Measurements from ENCODE around the gene MAPK9.
"Not testable (repeated sequence)": the region's sequence is repeated elsewhere in the genome, so short reads cannot be mapped to it uniquely, and the experiment has no call there.

Gene MAPK9

DNA sequence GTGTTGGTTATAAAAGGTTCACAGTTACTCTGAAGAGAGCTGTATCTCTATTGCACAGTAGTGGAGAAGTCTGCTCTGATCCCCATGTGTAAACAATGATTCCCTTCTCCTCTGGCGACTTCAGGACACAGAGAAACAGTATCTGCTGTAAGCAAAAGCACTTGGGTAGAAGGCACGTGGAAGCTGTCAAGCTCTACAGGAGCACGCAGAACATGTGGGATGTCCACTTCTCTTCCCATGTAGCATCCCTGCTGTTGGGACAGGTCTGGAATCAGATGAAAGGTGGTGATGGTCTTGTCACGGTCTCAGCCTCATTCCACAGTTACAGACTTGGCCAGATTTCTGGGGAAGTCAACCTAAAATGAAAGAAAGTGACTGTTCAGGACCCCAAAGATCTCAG lies 9.4 kb upstream of the MAPK9 start:
- TF ChIP-seq, protein P1, sequence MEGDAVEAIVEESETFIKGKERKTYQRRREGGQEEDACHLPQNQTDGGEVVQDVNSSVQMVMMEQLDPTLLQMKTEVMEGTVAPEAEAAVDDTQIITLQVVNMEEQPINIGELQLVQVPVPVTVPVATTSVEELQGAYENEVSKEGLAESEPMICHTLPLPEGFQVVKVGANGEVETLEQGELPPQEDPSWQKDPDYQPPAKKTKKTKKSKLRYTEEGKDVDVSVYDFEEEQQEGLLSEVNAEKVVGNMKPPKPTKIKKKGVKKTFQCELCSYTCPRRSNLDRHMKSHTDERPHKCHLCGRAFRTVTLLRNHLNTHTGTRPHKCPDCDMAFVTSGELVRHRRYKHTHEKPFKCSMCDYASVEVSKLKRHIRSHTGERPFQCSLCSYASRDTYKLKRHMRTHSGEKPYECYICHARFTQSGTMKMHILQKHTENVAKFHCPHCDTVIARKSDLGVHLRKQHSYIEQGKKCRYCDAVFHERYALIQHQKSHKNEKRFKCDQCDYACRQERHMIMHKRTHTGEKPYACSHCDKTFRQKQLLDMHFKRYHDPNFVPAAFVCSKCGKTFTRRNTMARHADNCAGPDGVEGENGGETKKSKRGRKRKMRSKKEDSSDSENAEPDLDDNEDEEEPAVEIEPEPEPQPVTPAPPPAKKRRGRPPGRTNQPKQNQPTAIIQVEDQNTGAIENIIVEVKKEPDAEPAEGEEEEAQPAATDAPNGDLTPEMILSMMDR (IDR thresholded peaks at IDR 0.05; ENCODE audit: low read depth, low read length), result no peak
- H3K4me3 ChIP-seq (ENCODE audit: low read depth, low read length), result no peak overlapping the region

DNA sequence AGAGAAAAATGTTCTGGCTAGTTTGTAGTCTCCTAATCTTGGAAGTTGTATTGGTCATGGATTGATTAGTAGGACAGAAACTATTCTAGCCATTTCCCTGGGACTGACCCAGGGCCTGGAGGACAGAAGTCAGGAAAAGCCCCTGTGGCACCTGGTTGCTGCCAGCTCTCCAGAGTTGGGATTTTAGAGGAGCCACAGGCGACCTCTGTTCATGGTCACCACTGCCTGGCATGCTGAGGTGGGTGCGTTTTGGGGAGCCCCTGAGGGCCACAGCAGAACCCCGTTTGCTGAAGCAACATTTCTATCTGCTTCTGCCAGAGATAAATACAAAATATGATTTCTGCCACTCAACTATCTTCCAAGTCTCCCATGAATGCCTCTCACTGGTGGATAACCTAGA lies 7.6 kb upstream of the MAPK9 start:
- no peak overlapping the region for H3K4me3 ChIP-seq (ENCODE audit: low read depth, low read length)
- TF ChIP-seq, protein P1 (IDR thresholded peaks at IDR 0.05; ENCODE audit: low read depth, low read length), result no peak

GRCh38 chr5:180299014-180299413 lies 7.1 kb upstream of the MAPK9 start:
- not testable (repeated sequence) for H3K4me3 ChIP-seq (ENCODE audit: low read depth, low read length)

- no peak overlapping the region for H3K4me3 ChIP-seq (ENCODE audit: low read depth, low read length)
- TF ChIP-seq, protein P1 (IDR thresholded peaks at IDR 0.05; ENCODE audit: low read depth, low read length), result no peak
Observed at GRCh38 chr5:180297587-180298282, 5.9 kb upstream of the MAPK9 start.

DNA sequence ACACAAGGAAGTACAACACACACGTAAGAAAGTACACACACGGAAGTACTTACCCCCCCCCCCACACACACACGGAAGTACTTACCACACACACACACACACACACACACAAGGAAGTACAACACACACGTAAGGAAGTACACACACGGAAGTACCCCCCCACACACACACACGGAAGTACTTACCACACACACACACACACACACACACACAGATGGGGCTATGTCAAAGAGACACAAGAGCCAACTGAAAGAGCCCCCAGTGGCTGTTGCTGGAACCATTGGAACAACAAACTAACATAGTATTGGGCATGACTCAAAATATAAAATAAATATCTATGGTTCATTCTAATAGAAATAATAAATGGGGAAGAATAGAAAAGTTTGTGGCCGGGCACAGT lies 4.9 kb upstream of the MAPK9 start:
- TF ChIP-seq, protein P1 (IDR thresholded peaks at IDR 0.05; ENCODE audit: low read depth, low read length), result no peak

DNA sequence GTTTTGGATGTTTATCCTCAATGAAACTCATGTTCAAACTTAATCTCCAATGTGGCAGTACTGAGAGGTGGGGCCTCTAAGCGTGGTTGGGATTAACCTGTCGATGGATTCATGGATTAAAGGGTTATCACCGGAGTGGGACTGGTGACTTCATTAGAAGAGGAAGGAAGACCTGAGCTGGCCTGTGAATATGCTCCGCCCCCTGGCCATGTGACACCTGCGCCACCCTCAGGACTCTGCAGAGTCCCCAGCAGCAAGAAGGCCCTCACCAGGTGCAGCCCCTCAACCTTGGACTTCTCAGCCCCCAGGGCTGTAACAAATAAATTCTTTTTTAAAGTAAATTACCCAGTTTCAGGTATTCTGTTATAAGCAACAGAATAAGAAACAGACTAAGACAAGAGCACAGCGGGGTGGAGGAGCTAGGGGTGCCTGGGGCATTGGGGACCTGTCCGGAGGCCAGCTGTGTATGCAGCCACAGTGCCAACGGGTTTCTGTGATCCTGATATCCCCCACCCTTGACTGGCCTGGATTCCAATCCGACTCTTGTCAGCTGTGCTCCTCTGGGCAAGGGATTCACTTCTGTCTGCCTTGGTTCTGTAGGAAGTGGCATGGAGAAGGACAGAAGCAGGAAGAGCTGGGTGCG lies 3.2 kb upstream of the MAPK9 start:
- H3K4me3 ChIP-seq (ENCODE audit: low read depth, low read length), result no peak overlapping the region
- TF ChIP-seq, protein P1 (IDR thresholded peaks at IDR 0.05; ENCODE audit: low read depth, low read length), result no peak

More for the DNA sequence above, 4.9 kb upstream of the MAPK9 start:
- H3K4me3 ChIP-seq (ENCODE audit: low read depth, low read length), result no peak overlapping the region

- TF ChIP-seq, protein P1 (IDR thresholded peaks at IDR 0.05; ENCODE audit: low read depth, low read length), result no peak
- no peak overlapping the region for H3K4me3 ChIP-seq (ENCODE audit: low read depth, low read length)
Observed at GRCh38 chr5:180294411-180294810, 2.5 kb upstream of the MAPK9 start.

Data from WI38 (cell line).